ENCODE data around the gene MACROD2.

Gene MACROD2

GRCh38 chr20:16072220-16072619 is 2076.9 kb downstream of the MACROD2 start:
- no peaks in the 10 kb centered on the region for H3K9me3 ChIP-seq
- TF ChIP-seq CTCF (IDR thresholded peaks at IDR 0.05): no peak
- no peak overlapping the region for H3K27ac ChIP-seq
- H3K4me3 ChIP-seq (ENCODE audit: low read depth in 1 of 2, low read length in 1 of 2): no peak overlapping the region
- H3K4me1 ChIP-seq (ENCODE audit: control insufficient read depth in 1 of 2, insufficient read depth in 1 of 2, low read depth in 1 of 2, low read length in 1 of 2): no peaks in the 10 kb centered on the region
- no peaks in the 10 kb centered on the region for H3K27me3 ChIP-seq
- no peaks in the 10 kb centered on the region for H3K36me3 ChIP-seq

DNA sequence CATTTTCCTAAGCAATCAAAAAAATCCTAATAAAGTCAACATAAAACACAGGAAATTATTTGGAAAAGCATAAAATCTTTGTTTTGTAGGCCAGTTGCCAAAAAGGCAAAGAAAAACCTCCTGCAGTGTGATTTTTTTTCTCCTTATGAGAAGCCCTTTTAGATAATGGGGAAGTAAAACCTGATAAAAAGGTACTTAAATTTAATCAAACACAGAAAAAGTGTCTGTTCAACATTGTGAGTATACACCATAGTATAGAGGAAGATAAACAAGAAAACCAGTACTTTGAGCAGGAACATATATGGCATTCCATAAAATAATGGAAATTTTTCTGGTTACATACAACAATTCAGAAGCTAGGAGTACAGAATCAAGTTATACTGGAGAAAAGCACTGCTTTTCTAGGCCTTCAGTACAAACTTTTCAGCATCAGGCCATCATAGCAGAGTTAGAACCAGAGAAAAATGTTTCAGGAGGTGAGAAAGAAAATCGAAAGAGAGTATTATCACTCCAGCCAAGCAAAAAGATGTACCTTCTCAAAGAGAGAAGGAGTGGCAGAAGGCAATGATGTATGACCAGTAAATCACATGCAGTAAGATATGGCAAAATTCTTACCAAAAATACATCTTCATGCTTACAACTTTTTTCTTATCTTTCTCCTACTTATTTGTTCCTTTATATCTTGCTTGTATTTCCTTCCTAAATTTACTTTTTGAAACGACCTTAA is 2083.0 kb downstream of the MACROD2 start:
- no peak overlapping the region for H3K4me3 ChIP-seq (ENCODE audit: low read depth in 1 of 2, low read length in 1 of 2)
- H3K36me3 ChIP-seq: no peaks in the 10 kb centered on the region
- no peak for TF ChIP-seq CTCF (IDR thresholded peaks at IDR 0.05)
- H3K27ac ChIP-seq: no peak overlapping the region
- H3K27me3 ChIP-seq: no peaks in the 10 kb centered on the region
- no peaks in the 10 kb centered on the region for H3K4me1 ChIP-seq (ENCODE audit: control insufficient read depth in 1 of 2, insufficient read depth in 1 of 2, low read depth in 1 of 2, low read length in 1 of 2)
- no peaks in the 10 kb centered on the region for H3K9me3 ChIP-seq

- H3K27me3 ChIP-seq: no peaks in the 10 kb centered on the region
- no peaks in the 10 kb centered on the region for H3K36me3 ChIP-seq
- H3K4me1 ChIP-seq (ENCODE audit: control insufficient read depth in 1 of 2, insufficient read depth in 1 of 2, low read depth in 1 of 2, low read length in 1 of 2): no peaks in the 10 kb centered on the region
- no peak for TF ChIP-seq CTCF (IDR thresholded peaks at IDR 0.05)
- H3K27ac ChIP-seq: no peak overlapping the region
- no peaks in the 10 kb centered on the region for H3K9me3 ChIP-seq
- H3K4me3 ChIP-seq (ENCODE audit: low read depth in 1 of 2, low read length in 1 of 2): no peak overlapping the region
These were observed 2086.1 kb downstream of the MACROD2 start for GRCh38 chr20:16081421-16081820.

GRCh38 chr20:16082051-16082550 is 2086.8 kb downstream of the MACROD2 start:
- Histone ChIP-seq H3K27ac (no peak overlapping the region), H3K4me1 (ENCODE audit: control insufficient read depth in 1 of 2, insufficient read depth in 1 of 2, low read depth in 1 of 2, low read length in 1 of 2) (no peaks in the 10 kb centered on the region), H3K9me3 (no peaks in the 10 kb centered on the region), H3K4me3 (ENCODE audit: low read depth in 1 of 2, low read length in 1 of 2) (no peak overlapping the region), H3K27me3 (no peaks in the 10 kb centered on the region), H3K36me3 (no peaks in the 10 kb centered on the region)
- no peak for TF ChIP-seq CTCF (IDR thresholded peaks at IDR 0.05)

DNA sequence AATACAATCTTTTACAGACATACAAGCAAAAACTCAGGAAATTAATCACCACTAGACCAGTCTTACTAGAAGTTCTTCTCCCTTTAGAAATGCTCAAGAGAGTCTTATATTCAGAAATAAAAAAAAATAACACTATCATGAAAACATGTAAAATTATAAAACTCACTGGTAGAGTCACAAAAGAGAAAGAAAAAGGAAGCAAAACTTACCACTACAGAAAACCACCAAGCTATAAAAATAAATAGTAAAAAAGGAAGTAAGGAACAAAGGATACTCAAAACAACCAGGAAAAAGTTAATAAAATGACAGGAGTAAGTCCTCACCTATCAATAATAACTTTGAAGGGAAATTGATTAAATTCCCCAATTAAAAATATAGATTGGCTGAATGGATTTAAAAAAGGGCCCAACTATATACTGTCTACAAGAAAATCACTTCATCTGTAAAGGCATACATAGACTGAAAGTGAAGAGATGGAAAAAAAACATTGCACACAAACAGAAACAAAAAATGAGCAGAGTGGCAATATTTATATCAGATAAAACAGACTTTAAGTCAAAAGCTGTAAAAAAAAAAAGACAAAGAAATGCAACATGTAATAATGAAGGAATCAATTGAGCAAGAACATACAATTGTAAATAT is 2088.4 kb downstream of the MACROD2 start:
- no peaks in the 10 kb centered on the region for H3K4me1 ChIP-seq (ENCODE audit: control insufficient read depth in 1 of 2, insufficient read depth in 1 of 2, low read depth in 1 of 2, low read length in 1 of 2)
- H3K27ac ChIP-seq: no peak overlapping the region
- no peak for TF ChIP-seq CTCF (IDR thresholded peaks at IDR 0.05)
- H3K27me3 ChIP-seq: no peaks in the 10 kb centered on the region
- no peak overlapping the region for H3K4me3 ChIP-seq (ENCODE audit: low read depth in 1 of 2, low read length in 1 of 2)
- no peaks in the 10 kb centered on the region for H3K9me3 ChIP-seq
- H3K36me3 ChIP-seq: no peaks in the 10 kb centered on the region
